NCI-H2081 (cell line): ENCODE results near the gene VCPKMT.
"Not testable (repeated sequence)": the region's sequence is repeated elsewhere in the genome, so short reads cannot be mapped to it uniquely, and the experiment has no call there.

Experiments
- DNase-seq, 2 experiments: peaks; one replicate each; lab custom pipeline; 2025; lab: John Stamatoyannopoulos, UW

The VCPKMT gene

GRCh38 chr14:50092006-50092555 lies 24.3 kb downstream of the VCPKMT start:
- DNase-seq = no peak

- no peak for DNase-seq
Measured at GRCh38 chr14:50091240-50091913, 25.0 kb downstream of the VCPKMT start.

- no peak for DNase-seq
Measured at GRCh38 chr14:50089208-50089607, 27.2 kb downstream of the VCPKMT start.

- no peak for DNase-seq
Measured at GRCh38 chr14:50088731-50089130, 27.6 kb downstream of the VCPKMT start.

GRCh38 chr14:50088117-50088515 lies 28.3 kb downstream of the VCPKMT start:
- no peak for DNase-seq

GRCh38 chr14:50087341-50088116 lies 28.8 kb downstream of the VCPKMT start:
- no peak for DNase-seq

- no peak for DNase-seq
Measured at GRCh38 chr14:50086321-50086711, 30.1 kb downstream of the VCPKMT start.

- DNase-seq = no peak
Measured at GRCh38 chr14:50085570-50086320, 30.6 kb downstream of the VCPKMT start.

GRCh38 chr14:50084666-50085065 lies 31.7 kb downstream of the VCPKMT start:
- DNase-seq = no peak

- no peak for DNase-seq
Measured at GRCh38 chr14:50083467-50084337, 32.7 kb downstream of the VCPKMT start.

GRCh38 chr14:50082784-50083466 lies 33.4 kb downstream of the VCPKMT start:
- DNase-seq = no peak

GRCh38 chr14:50082308-50082742 lies 34.0 kb downstream of the VCPKMT start:
- DNase-seq = no peak

- DNase-seq = not testable (repeated sequence)
Measured at GRCh38 chr14:50079103-50079502, 37.3 kb downstream of the VCPKMT start.

- DNase-seq = not testable (repeated sequence)
Measured at GRCh38 chr14:50073663-50074062, 42.7 kb downstream of the VCPKMT start.

GRCh38 chr14:50072395-50072794 lies 44.0 kb downstream of the VCPKMT start:
- DNase-seq = no peak

- no peak for DNase-seq
Measured at GRCh38 chr14:50070840-50071548, 45.4 kb downstream of the VCPKMT start.

GRCh38 chr14:50070230-50070629 lies 46.1 kb downstream of the VCPKMT start:
- no peak for DNase-seq

- no peak for DNase-seq
Measured at GRCh38 chr14:50069325-50069724, 47.0 kb downstream of the VCPKMT start.

GRCh38 chr14:50068496-50068895 lies 47.9 kb downstream of the VCPKMT start:
- DNase-seq = no peak
